NCI-H774 (cell line): ENCODE measurements around the gene CTDNEP1.

ENCODE experiments used
- DNase-seq: peaks from one replicate; lab custom pipeline; 2025; lab: John Stamatoyannopoulos, UW

CTDNEP1 gene

GRCh38 chr17:7215136-7215638 is 36.3 kb downstream of the CTDNEP1 start:
- no peak for DNase-seq

GRCh38 chr17:7214300-7215135 is 37.0 kb downstream of the CTDNEP1 start:
- peak; percentile 90 for DNase-seq

- DNase-seq: peak; percentile 64
These were observed 37.6 kb downstream of the CTDNEP1 start for GRCh38 chr17:7213895-7214299.

- DNase-seq: no peak
These were observed 39.9 kb downstream of the CTDNEP1 start for GRCh38 chr17:7211491-7212273.

- DNase-seq: no peak
These were observed 42.6 kb downstream of the CTDNEP1 start for GRCh38 chr17:7208754-7209460.

- DNase-seq: no peak
These were observed 43.4 kb downstream of the CTDNEP1 start for GRCh38 chr17:7208027-7208571.

GRCh38 chr17:7207120-7208001 is 44.2 kb downstream of the CTDNEP1 start:
- no peak for DNase-seq

GRCh38 chr17:7205561-7205960 is 46.0 kb downstream of the CTDNEP1 start:
- DNase-seq: no peak

- peak; percentile 61 for DNase-seq
These were observed 46.6 kb downstream of the CTDNEP1 start for GRCh38 chr17:7204828-7205461.

GRCh38 chr17:7204336-7204735 is 47.2 kb downstream of the CTDNEP1 start:
- DNase-seq: no peak

- no peak for DNase-seq
These were observed 48.1 kb downstream of the CTDNEP1 start for GRCh38 chr17:7203391-7203790.

- no peak for DNase-seq
These were observed 54.7 kb downstream of the CTDNEP1 start for GRCh38 chr17:7196651-7197401.

GRCh38 chr17:7195971-7196370 is 55.6 kb downstream of the CTDNEP1 start:
- no peak for DNase-seq
